ENCODE measurements around the gene CRIP1.

CRIP1 gene

DNA sequence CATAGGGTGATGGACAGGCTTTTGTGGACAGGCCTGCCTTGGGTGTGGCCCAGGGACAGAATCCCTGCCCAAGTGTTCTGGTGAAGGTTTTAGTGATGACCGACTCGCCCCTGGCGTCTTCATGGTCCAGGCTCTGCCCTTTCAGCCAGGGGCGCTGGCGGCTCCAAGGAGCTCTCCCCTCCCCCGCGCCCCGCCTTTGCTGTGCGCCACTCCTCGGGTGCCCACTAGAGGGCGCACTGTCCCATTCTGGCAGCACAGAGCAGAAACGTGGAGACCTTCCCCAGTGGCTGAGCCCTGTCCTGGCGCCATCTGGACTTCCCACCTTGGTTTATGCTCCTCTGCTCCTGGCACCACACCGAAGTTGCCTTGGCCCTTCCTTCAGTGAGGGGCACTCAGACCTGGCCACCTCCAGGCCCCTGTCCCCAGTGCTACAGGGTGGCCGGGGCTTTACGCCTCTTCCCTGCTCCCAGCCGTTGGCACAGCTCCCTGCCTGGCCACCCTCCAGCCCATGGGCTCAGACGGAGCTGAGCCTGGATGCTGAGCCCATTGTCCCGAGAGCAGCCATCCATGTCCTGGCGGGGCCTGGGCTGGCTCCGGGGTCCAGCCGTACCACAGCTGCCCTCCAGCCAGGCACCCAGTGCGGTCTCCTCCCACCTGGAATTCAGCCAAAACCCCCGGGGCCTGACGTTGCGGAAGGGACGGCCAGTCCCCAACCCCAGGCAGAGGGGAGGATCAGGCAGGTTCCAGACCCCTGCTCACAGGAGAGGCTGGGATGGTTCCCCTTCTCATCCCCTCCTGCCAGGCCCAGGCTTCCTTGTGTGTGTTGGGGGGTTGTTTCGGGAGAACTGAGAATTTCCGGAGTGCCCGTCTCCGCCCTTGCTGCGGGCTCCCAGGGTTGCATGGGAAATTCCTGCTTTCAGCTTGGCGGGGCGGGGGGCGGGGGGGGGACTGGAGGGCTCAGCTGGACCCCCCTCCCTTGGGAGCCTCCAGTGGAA lies 5.6 kb upstream of the CRIP1 start:
- DNase-seq (ENCODE audit: low spot score): peak; percentile 93

DNA sequence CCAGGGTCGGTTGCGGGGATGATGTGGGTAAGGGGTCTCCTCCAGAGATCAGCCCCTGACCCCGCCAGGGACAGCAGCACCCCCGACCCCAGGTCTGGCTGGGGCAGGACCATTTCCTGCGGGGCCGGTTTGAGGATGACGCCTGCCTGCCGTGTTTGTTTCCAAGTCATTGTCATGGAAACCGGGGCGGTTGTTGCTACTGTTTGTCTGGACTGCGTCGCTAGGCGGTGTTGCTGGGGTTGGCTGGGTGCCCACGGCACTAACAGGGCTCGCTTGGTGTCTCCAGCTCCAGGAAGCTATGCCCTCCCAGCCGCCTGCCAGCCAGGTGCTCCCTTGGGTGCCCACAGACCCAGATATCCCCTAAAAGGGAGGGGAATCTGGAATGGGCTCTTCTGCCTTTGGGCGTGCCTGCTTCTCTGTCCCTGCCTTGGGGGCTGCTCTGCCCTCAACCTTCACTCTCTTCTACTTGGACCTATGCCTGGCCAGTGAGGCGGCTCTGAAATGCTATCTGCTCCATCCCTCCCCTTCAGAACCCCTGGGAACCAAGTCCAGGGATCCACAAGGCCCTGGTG lies 4.7 kb upstream of the CRIP1 start:
- DNase-seq (ENCODE audit: low spot score): peak; percentile 97

GRCh38 chr14:105482486-105483110 lies 4.1 kb upstream of the CRIP1 start:
- no peak for DNase-seq (ENCODE audit: low spot score)

GRCh38 chr14:105483300-105484068 lies 3.2 kb upstream of the CRIP1 start:
- no peak for DNase-seq (ENCODE audit: low spot score)

- DNase-seq (ENCODE audit: low spot score): peak; percentile 60
Measured at GRCh38 chr14:105484069-105484996, 2.4 kb upstream of the CRIP1 start.

GRCh38 chr14:105484997-105485393 lies 1.7 kb upstream of the CRIP1 start:
- DNase-seq (ENCODE audit: low spot score): no peak

DNA sequence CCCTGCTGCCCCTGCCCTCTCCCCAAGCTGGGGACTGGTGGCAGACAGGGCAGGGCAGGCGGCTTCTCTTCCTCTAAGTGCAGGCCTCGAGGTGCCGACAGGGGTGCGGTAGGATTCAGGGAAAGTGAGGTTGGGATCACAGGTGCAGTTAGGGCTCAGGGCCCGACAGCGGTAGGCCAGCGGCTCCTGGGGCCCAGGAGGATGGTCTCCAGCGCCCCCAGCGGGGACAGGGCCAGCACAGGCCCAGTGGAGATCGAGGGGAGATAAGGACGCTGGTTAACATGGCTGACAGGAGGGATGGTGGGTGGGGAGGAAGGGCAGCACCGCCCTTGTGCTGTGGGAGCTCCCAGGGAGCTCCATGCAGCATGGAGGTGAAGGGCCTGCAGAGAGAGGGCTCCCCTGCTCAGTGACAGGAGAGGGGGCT lies 935 bp upstream of the CRIP1 start:
- DNase-seq (ENCODE audit: low spot score): no peak

GRCh38 chr14:105486974-105487448 lies 325 bp downstream of the CRIP1 start:
- DNase-seq (ENCODE audit: low spot score): no peak

- no peak for DNase-seq (ENCODE audit: low spot score)
Measured at GRCh38 chr14:105487449-105487985, 831 bp downstream of the CRIP1 start.

GRCh38 chr14:105487986-105488777 lies 1.5 kb downstream of the CRIP1 start:
- DNase-seq (ENCODE audit: low spot score): no peak

GRCh38 chr14:105488781-105489541 lies 2.3 kb downstream of the CRIP1 start:
- no peak for DNase-seq (ENCODE audit: low spot score)

DNA sequence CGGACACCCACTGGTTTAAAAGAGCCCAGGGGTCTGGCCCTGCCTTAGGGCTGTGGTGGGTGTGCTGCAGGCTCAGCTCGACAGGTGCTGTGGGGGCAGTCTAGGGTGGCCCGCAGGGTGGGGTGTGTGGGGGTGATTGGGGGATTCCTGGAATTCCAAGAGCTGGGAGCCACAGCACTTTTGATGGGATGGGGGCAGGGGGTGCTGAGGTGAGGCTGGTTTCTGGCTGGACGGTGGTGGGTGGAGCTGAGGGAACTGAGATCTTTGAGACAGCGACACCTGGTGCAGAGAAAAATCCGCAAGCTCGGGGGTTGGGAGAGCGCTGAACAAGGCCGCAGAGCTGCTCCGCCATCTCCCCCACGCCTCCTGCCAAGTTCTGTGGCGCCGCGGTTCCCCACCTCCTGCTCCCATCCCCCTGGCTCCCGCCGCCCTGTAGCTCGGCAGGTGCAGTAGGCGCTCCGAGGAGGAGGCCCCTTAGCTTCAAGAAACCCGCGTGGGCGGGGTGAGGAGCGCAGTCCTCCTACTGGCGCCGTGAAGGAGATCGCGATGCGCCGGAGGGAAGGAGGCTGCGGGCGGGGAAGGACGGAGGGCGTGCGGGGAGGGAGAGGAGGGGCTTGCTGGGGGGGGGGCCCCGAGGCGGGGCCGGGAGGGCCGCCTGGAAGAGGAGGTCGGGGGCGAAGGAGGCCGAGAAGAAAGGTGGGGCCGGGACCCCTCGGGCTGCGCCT lies 3.0 kb downstream of the CRIP1 start:
- peak; percentile 54 for DNase-seq (ENCODE audit: low spot score)

DNA sequence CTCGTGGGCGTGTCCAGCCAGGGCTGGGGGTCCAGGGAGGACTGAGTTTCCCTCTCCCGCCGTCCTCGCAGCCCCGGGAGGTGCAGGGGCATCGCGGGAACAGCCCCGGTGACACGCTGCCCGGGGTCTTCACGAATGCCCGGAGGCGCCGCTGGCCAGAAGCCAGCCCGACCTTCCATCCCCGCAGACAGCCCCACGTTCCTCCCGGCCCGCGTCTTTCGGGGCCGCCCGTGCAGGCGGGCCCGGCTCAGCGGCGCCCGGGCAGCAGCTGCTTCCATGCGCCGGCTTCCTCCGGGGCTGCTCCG lies 3.5 kb downstream of the CRIP1 start:
- DNase-seq (ENCODE audit: low spot score): no peak

GRCh38 chr14:105490572-105491365 lies 4.1 kb downstream of the CRIP1 start, which contains the start of gene TEDC1:
Gene TEDC1 (plus strand): TSS chr14:105491246. CDS start chr14:105491376, 130 bp downstream.
- DNase-seq (ENCODE audit: low spot score): peak; percentile 99

GRCh38 chr14:105491366-105491973 lies 4.8 kb downstream of the CRIP1 start:
- peak; percentile 65 for DNase-seq (ENCODE audit: low spot score)

DNA sequence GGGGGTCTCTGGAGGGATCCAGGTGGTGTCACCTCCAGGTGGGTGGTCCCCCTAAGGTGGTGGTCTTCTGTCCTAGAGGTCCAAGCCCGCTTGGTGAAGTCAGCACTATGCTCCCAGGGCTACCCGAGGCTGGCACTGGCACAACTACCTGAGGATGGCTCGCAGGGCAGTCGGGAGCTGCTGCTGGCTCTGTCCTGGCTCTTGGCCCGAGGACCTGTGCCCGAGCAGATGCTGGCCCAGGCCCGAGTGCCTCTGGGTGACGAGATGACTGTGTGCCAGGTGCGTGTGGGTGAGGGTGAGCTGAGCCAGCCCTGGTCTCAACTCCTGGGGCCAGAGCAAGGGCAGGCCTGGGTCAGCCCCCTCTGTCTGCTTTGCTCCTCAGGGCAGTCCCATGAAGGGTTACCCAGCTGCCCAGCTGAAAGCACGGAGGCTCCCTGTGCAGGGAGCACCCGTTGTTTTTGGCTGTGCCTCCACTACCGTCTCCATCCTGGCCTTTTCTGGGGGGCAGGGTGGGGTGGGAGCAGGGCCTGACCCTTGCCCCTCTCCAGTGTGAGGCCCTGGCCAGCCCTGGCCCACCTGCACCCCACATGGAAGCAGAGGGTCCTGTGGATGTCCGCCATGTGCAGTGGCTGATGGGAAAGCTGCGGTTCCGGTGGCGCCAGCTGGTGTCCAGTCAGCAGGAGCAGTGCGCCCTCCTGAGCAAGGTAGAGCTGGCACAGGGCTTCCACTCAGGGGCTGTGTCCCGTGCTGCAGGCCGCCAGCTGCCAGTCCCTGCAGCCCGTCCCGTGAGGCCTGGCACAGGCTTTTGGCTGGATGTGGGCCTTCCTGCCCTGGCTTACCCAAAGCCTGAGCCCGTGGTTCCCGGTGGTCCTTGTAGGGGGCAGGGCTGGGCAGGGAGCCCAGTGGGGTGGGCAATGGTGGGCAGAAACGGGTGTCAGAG lies 5.6 kb downstream of the CRIP1 start:
- no peak for DNase-seq (ENCODE audit: low spot score)

Measured in AG08395 (cell line).